Measurements from ENCODE around the gene PLK4.
"Not testable (repeated sequence)": the region's sequence is repeated elsewhere in the genome, so short reads cannot be mapped to it uniquely, and the experiment has no call there.

PLK4 gene

GRCh38 chr4:127880763-127881562 lies at the start of gene PLK4:
Gene PLK4 (plus strand): TSS chr4:127880893. CDS start chr4:127881135, 242 bp downstream.
- DNase-seq: peak; percentile 95

GRCh38 chr4:127832585-127832984 lies 48.1 kb upstream of the PLK4 start:
- no peak for DNase-seq

GRCh38 chr4:127843704-127844600 lies 36.7 kb upstream of the PLK4 start:
- DNase-seq: no peak

- DNase-seq: no peak
Observed at GRCh38 chr4:127844601-127845116, 36.0 kb upstream of the PLK4 start.

GRCh38 chr4:127846061-127846460 lies 34.6 kb upstream of the PLK4 start:
- no peak for DNase-seq

- DNase-seq: no peak
Observed at GRCh38 chr4:127846765-127847164, 33.9 kb upstream of the PLK4 start.

- DNase-seq: no peak
Observed at GRCh38 chr4:127849505-127850234, 31.0 kb upstream of the PLK4 start.

GRCh38 chr4:127852661-127853060 lies 28.0 kb upstream of the PLK4 start:
- DNase-seq: no peak

GRCh38 chr4:127856196-127856812 lies 24.4 kb upstream of the PLK4 start:
- DNase-seq: no peak

GRCh38 chr4:127856813-127857447 lies 23.8 kb upstream of the PLK4 start:
- no peak for DNase-seq

GRCh38 chr4:127857641-127858040 lies 23.1 kb upstream of the PLK4 start:
- DNase-seq: no peak

- no peak for DNase-seq
Observed at GRCh38 chr4:127868196-127868595, 12.5 kb upstream of the PLK4 start.

- no peak for DNase-seq
Observed at GRCh38 chr4:127870281-127870680, 10.4 kb upstream of the PLK4 start.

GRCh38 chr4:127870688-127871087 lies 10.0 kb upstream of the PLK4 start:
- DNase-seq: no peak

- DNase-seq: no peak
Observed at GRCh38 chr4:127875791-127876190, 4.9 kb upstream of the PLK4 start.

- no peak for DNase-seq
Observed at GRCh38 chr4:127881563-127881864, 821 bp downstream of the PLK4 start.

GRCh38 chr4:127888559-127888958 lies 7.9 kb downstream of the PLK4 start:
- no peak for DNase-seq

- DNase-seq: no peak
Observed at GRCh38 chr4:127889903-127890302, 9.2 kb downstream of the PLK4 start.

- no peak for DNase-seq
Observed at GRCh38 chr4:127896069-127896468, 15.4 kb downstream of the PLK4 start.

- DNase-seq: no peak
Observed at GRCh38 chr4:127896528-127896927, 15.8 kb downstream of the PLK4 start.

GRCh38 chr4:127899682-127900081 lies 19.0 kb downstream of the PLK4 start:
- DNase-seq: not testable (repeated sequence)

- no peak for DNase-seq
Observed at GRCh38 chr4:127905029-127905428, 24.3 kb downstream of the PLK4 start.
